Sigmoid colon (tissue), 7 donors: ENCODE results near the gene ERGIC1. TPM values are rescaled to one million over a fixed set of nuclear protein-coding genes. Genes with fewer than 3 reads are reported as not detected.

ENCODE experiments used
- DNase-seq: peaks from one replicate; pipeline ENCODE4 v3.0.0-alpha.2; 2019
- H3K27ac ChIP-seq, 4 donors: fragments of 200-600 bp; sonication (generic); one replicate each; pipeline ENCODE4 v1.5.1; 2016 to 2019; ENCODE audit warnings: mild to moderate bottlenecking in 1 of 4
- H3K27me3 ChIP-seq, 3 donors: fragments of 200-600 bp; sonication (generic); one replicate each; pipeline ENCODE4 v1.5.1; 2019; ENCODE audit warnings: mild to moderate bottlenecking in 1 of 3
- H3K36me3 ChIP-seq, 4 donors: fragments of 200-600 bp; sonication (generic); one replicate each; pipeline ENCODE4 v1.5.1; 2016 to 2019
- H3K4me1 ChIP-seq, 4 donors: fragments of 200-600 bp; sonication (generic); one replicate each; pipeline ENCODE4 v1.5.1; 2017 to 2019
- H3K4me3 ChIP-seq, 4 donors: fragments of 200-600 bp; sonication (generic); one replicate each; pipeline ENCODE4 v1.5.1; 2017 to 2019; ENCODE audit warnings: mild to moderate bottlenecking in 2 of 4, moderate library complexity in 1 of 4
- H3K9me3 ChIP-seq, 4 donors: fragments of 200-600 bp in 3 of 4; sonication (generic) in 3 of 4; one replicate each; pipeline versions ENCODE4 v1.5.1 to v1.6.1; 2013 to 2019
- EP300 ChIP-seq, 4 donors: sonication (generic); formaldehyde crosslinking; IDR thresholded peaks; one replicate each; pipeline ENCODE4 v1.6.1; 2017; ENCODE audit warnings: antibody characterized with exemption in 4 of 4
- POLR2A ChIP-seq, 2 donors: fragments of 450-650 bp; IDR thresholded peaks; one replicate each; pipeline ENCODE4 v1.6.1; 2016; ENCODE audit warnings: antibody characterized with exemption in 2 of 2, mild to moderate bottlenecking in 2 of 2, moderate library complexity in 2 of 2
- POLR2AphosphoS5 ChIP-seq, 4 donors: sonication (generic); formaldehyde crosslinking; IDR thresholded peaks; one replicate each; pipeline ENCODE4 v1.6.1; 2017; ENCODE audit warnings: antibody characterized with exemption in 4 of 4
- WGBS, 2 donors: extraction: QIAGEN DNeasy Blood & Tissue Kit; methylation state at CpG; one replicate each; pipeline ENCODE4 v1.1.7; 2013; 5-methylcytosine and 5-hydroxymethylcytosine counted together
- intact Hi-C: fragments of 100-400 bp; cut with DNase I; formaldehyde crosslinking; loops from one replicate; pipeline ENCODE4 v1.15.1; 2023
- polyA plus RNA-seq, 3 donors: library from polyadenylated mRNA; stranded (reverse); fragments of 200-250 nt; gene quantifications; one replicate each; pipeline ENCODE4 v1.2.3, GENCODE V29; 2013
- total RNA-seq, 4 donors: library from RNA; depleted of rRNA; stranded (reverse); fragments of >200 nt; gene quantifications; one replicate each; pipeline ENCODE4 v1.1.0, GENCODE V29; 2016
- TF ChIP-seq, protein P1 (sequence below), 4 experiments: fragments of 450-650 bp in 3 of 4; fragments of 200-600 bp in 1 of 4; IDR thresholded peaks; one replicate each; pipeline ENCODE4 v1.5.1; 2016 to 2019; ENCODE audit warnings: antibody characterized with exemption in 4 of 4, mild to moderate bottlenecking in 3 of 4, moderate library complexity in 2 of 4
- donor health status: healthy with polysubstance abuse.
- donor health status: Bipolar disorder and iron deficiency.
- donor health status: healthy.

The ERGIC1 gene
- total and polyA plus RNA-seq, 7 donors: 80.6 to 160 (median 117) TPM

- 67 to 80% methylated on average over 6 of the region's 6 CpGs for WGBS, 2 donors
- Histone ChIP-seq H3K27me3 (no peaks in the 10 kb centered on the region), H3K36me3 (no peaks in the 10 kb centered on the region), H3K4me3 (no peak overlapping the region), H3K9me3 (no peaks in the 10 kb centered on the region), H3K27ac (peak overlapping the region; percentile 76 to 96 (median 92)), H3K4me1 (peaks cover 0 to 52% (median 43%) of the 10 kb centered on the region in 4 donors)
- intact Hi-C loops: no loop called here
- DNase-seq: no peak
- no peak for TF ChIP-seq POLR2A (IDR thresholded peaks at IDR 0.05)
- TF ChIP-seq POLR2AphosphoS5 (IDR thresholded peaks at IDR 0.05): no peak
- TF ChIP-seq, protein P1, sequence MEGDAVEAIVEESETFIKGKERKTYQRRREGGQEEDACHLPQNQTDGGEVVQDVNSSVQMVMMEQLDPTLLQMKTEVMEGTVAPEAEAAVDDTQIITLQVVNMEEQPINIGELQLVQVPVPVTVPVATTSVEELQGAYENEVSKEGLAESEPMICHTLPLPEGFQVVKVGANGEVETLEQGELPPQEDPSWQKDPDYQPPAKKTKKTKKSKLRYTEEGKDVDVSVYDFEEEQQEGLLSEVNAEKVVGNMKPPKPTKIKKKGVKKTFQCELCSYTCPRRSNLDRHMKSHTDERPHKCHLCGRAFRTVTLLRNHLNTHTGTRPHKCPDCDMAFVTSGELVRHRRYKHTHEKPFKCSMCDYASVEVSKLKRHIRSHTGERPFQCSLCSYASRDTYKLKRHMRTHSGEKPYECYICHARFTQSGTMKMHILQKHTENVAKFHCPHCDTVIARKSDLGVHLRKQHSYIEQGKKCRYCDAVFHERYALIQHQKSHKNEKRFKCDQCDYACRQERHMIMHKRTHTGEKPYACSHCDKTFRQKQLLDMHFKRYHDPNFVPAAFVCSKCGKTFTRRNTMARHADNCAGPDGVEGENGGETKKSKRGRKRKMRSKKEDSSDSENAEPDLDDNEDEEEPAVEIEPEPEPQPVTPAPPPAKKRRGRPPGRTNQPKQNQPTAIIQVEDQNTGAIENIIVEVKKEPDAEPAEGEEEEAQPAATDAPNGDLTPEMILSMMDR (IDR thresholded peaks at IDR 0.05): no peak
- TF ChIP-seq EP300 (IDR thresholded peaks at IDR 0.05): no peak
Measured at GRCh38 chr5:172841256-172841655, 7.2 kb downstream of the ERGIC1 start.

DNA sequence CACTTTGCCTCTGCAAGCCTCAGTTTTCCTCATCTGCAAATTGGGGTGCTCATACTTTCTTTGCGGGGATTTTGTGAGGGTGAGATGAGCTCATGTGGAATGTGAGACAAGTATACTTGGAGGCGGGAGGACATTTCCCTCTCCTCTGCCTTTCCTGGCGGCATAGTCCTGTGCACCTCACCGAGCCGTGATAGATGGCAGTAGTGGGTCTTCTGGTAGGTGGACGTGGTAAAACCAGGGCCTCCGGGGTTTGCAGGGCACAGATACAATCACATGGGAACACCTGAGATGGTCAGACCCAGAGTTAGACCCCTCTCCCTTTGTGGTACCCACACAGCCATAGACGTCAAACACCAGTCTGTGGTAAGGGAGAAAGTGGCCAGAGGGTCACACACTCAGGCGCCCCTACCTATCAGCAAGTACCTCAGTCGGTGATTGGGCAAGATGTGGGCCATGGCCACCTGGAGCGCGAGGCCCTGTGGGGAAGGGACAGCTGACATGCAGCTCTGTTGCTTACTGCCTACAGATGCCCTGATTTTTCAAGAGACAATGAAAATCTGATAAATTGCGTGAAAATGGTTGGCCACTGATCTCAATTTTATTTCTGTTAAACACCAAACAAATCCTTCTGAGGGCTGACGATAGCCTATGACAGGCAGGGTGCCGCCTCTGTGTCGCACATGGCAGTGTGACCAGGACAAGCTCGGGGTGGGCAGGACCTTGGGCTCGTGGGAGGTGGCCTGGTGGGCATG is 9.9 kb downstream of the ERGIC1 start:
- intact Hi-C loops: no loop called here
- Histone ChIP-seq H3K4me3 (no peak overlapping the region), H3K9me3 (no peaks in the 10 kb centered on the region), H3K4me1 (peaks cover 0 to 50% (median 38%) of the 10 kb centered on the region in 4 donors), H3K27ac (no peak overlapping the region), H3K27me3 (no peaks in the 10 kb centered on the region), H3K36me3 (no peaks in the 10 kb centered on the region)
- DNase-seq: no peak
- WGBS, 2 donors: 95 to 96% methylated on average over 18 of the region's 18 CpGs
- TF ChIP-seq EP300 (IDR thresholded peaks at IDR 0.05) (no peak), POLR2A (IDR thresholded peaks at IDR 0.05) (no peak), POLR2AphosphoS5 (IDR thresholded peaks at IDR 0.05) (no peak)
- TF ChIP-seq, protein P1 (IDR thresholded peaks at IDR 0.05): no peak

- 89 to 96% methylated on average over 2 of the region's 2 CpGs for WGBS, 2 donors
- TF ChIP-seq EP300 (IDR thresholded peaks at IDR 0.05) (no peak), POLR2AphosphoS5 (IDR thresholded peaks at IDR 0.05) (no peak), POLR2A (IDR thresholded peaks at IDR 0.05) (no peak)
- TF ChIP-seq, protein P1 (IDR thresholded peaks at IDR 0.05): no peak
- H3K4me1 ChIP-seq: peaks cover 0 to 53% (median 36%) of the 10 kb centered on the region in 4 donors
- no peaks in the 10 kb centered on the region for H3K9me3 ChIP-seq
- intact Hi-C loops: no loop called here
- H3K36me3 ChIP-seq: no peaks in the 10 kb centered on the region
- H3K27me3 ChIP-seq: no peaks in the 10 kb centered on the region
- H3K4me3 ChIP-seq: no peak overlapping the region
- no peak overlapping the region for H3K27ac ChIP-seq
- DNase-seq: no peak
Measured at GRCh38 chr5:172844577-172844838, 10.5 kb downstream of the ERGIC1 start.

- H3K36me3 ChIP-seq: no peaks in the 10 kb centered on the region
- TF ChIP-seq, protein P1 (IDR thresholded peaks at IDR 0.05): no peak
- TF ChIP-seq EP300 (IDR thresholded peaks at IDR 0.05): no peak
- no peak for TF ChIP-seq POLR2AphosphoS5 (IDR thresholded peaks at IDR 0.05)
- no peak for TF ChIP-seq POLR2A (IDR thresholded peaks at IDR 0.05)
- intact Hi-C loops: no loop called here
- H3K4me3 ChIP-seq: no peak overlapping the region
- DNase-seq: no peak
- WGBS, 2 donors: 59 to 87% methylated on average over 7 of the region's 7 CpGs
- H3K9me3 ChIP-seq: no peaks in the 10 kb centered on the region
- H3K4me1 ChIP-seq: peaks cover 0 to 53% (median 29%) of the 10 kb centered on the region in 4 donors
- H3K27ac ChIP-seq: no peak overlapping the region
- no peaks in the 10 kb centered on the region for H3K27me3 ChIP-seq
Measured at GRCh38 chr5:172845154-172845553, 11.1 kb downstream of the ERGIC1 start.

DNA sequence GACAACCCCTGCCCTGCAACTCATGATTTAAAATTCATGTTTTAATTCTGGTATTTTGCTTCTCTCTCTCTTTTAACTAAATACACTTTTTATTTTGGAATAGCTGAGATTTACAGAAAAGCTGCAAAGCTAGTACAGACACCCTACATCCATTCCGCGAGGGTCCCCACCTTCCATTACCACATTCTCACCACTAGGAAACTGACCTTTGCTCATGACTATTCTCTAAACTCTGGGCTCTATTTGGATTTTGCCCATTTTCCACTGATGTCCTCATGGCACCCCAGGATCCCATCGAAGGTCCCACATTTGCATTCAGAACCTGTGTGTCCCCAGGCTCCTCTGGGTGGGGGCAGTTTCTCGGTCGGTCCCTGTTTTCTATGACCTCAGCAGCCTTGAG is 11.5 kb downstream of the ERGIC1 start:
- intact Hi-C loops: no loop called here
- Histone ChIP-seq H3K4me3 (no peak overlapping the region), H3K36me3 (no peaks in the 10 kb centered on the region), H3K27me3 (no peaks in the 10 kb centered on the region), H3K4me1 (peaks cover 0 to 51% (median 25%) of the 10 kb centered on the region in 4 donors), H3K9me3 (no peaks in the 10 kb centered on the region), H3K27ac (no peak overlapping the region)
- no peak for DNase-seq
- TF ChIP-seq EP300 (IDR thresholded peaks at IDR 0.05): no peak
- no peak for TF ChIP-seq POLR2AphosphoS5 (IDR thresholded peaks at IDR 0.05)
- TF ChIP-seq POLR2A (IDR thresholded peaks at IDR 0.05): no peak
- TF ChIP-seq, protein P1 (IDR thresholded peaks at IDR 0.05): no peak
- WGBS, 2 donors: 93 to 96% methylated on average over 5 of the region's 5 CpGs
